Measurements from ENCODE around the gene ATP9A. TPM values are rescaled to one million over a fixed set of nuclear protein-coding genes. Genes with fewer than 3 reads are reported as not detected.
"Not testable (repeated sequence)": the region's sequence is repeated elsewhere in the genome, so short reads cannot be mapped to it uniquely, and the experiment has no call there.

Gene ATP9A, protein sequence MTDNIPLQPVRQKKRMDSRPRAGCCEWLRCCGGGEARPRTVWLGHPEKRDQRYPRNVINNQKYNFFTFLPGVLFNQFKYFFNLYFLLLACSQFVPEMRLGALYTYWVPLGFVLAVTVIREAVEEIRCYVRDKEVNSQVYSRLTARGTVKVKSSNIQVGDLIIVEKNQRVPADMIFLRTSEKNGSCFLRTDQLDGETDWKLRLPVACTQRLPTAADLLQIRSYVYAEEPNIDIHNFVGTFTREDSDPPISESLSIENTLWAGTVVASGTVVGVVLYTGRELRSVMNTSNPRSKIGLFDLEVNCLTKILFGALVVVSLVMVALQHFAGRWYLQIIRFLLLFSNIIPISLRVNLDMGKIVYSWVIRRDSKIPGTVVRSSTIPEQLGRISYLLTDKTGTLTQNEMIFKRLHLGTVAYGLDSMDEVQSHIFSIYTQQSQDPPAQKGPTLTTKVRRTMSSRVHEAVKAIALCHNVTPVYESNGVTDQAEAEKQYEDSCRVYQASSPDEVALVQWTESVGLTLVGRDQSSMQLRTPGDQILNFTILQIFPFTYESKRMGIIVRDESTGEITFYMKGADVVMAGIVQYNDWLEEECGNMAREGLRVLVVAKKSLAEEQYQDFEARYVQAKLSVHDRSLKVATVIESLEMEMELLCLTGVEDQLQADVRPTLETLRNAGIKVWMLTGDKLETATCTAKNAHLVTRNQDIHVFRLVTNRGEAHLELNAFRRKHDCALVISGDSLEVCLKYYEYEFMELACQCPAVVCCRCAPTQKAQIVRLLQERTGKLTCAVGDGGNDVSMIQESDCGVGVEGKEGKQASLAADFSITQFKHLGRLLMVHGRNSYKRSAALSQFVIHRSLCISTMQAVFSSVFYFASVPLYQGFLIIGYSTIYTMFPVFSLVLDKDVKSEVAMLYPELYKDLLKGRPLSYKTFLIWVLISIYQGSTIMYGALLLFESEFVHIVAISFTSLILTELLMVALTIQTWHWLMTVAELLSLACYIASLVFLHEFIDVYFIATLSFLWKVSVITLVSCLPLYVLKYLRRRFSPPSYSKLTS
- total RNA-seq, result 10 to 100 TPM; 16.8 to 24.6 TPM

DNA sequence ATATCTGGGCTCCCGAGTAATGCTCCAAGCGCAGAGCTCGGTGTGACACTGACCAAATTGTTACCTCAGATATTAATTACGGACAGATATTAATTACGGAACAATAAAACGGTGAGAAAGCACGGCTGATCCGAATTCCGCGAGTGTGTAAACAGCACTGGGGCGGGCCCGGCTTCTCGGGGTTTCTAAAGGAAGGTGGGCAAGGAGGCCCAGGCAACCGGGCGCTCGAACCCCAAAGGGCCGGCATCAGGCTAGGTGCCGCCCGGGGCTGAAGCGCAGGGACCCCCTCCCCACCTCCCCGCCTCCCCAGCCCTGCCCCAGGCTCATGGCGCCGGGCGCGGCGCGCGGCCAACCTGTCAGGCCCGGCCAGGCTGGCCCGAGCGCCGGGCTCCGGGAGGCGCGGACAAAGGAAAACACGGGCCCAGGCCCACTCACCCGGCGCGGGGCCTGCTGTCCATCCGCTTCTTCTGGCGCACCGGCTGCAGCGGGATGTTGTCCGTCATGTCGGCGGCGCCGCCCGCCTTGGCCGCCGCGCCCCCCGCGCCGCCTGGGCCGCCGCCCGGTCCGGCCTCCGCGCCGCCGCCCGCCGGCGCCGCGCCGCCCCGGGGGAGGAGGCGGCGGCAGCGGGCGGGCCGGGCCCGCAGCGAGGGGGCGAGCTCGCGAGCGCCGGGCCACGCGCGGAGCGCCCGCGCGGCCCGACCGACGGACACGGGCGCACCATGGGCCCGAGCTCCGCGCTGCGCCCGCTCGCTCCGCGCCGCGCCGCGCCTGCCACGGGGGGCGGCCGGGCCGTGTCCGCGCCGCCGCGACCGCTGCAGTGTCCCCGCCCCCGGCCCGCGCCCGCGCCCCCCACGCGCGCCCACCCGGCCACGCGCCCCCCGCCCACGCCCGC lies at the start of gene ATP9A:
TSS of gene ATP9A (minus strand) at position 524 of the 892 bp plus-strand sequence. CDS start at position 503, 21 bp downstream.
- peak; percentile 43 for ATAC-seq
- DNase-seq, result peak; percentile 37 to 57 (median 42)
- no peaks in the 10 kb centered on the region for H3K4me1 ChIP-seq
- H3K27ac ChIP-seq, result peak within 1 kb of the TSS; percentile 37 to 86 (median 78)
- intact Hi-C loops (cut with DNase I), result no loop called here
- H3K4me3 ChIP-seq, result peak within 1 kb of the TSS; percentile 78 to 84
- H3K9me3 ChIP-seq, result no peaks in the 10 kb centered on the region
- H3K27me3 ChIP-seq, result no peaks in the 10 kb centered on the region
- H3K36me3 ChIP-seq (replicated peaks in 1 of 2; ENCODE audit: insufficient read depth in 1 of 2, low read depth in 2 of 2), result no peaks in the 10 kb centered on the region
- TF ChIP-seq, protein P1, sequence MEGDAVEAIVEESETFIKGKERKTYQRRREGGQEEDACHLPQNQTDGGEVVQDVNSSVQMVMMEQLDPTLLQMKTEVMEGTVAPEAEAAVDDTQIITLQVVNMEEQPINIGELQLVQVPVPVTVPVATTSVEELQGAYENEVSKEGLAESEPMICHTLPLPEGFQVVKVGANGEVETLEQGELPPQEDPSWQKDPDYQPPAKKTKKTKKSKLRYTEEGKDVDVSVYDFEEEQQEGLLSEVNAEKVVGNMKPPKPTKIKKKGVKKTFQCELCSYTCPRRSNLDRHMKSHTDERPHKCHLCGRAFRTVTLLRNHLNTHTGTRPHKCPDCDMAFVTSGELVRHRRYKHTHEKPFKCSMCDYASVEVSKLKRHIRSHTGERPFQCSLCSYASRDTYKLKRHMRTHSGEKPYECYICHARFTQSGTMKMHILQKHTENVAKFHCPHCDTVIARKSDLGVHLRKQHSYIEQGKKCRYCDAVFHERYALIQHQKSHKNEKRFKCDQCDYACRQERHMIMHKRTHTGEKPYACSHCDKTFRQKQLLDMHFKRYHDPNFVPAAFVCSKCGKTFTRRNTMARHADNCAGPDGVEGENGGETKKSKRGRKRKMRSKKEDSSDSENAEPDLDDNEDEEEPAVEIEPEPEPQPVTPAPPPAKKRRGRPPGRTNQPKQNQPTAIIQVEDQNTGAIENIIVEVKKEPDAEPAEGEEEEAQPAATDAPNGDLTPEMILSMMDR (IDR thresholded peaks at IDR 0.05), result no peak
- peak in 1 of 3 donors; percentile 15 for TF ChIP-seq POLR2A (IDR thresholded peaks at IDR 0.05)
- WGBS, 2 donors, result 0% methylated on average over 12 to 42 of the region's 131 CpGs

DNA sequence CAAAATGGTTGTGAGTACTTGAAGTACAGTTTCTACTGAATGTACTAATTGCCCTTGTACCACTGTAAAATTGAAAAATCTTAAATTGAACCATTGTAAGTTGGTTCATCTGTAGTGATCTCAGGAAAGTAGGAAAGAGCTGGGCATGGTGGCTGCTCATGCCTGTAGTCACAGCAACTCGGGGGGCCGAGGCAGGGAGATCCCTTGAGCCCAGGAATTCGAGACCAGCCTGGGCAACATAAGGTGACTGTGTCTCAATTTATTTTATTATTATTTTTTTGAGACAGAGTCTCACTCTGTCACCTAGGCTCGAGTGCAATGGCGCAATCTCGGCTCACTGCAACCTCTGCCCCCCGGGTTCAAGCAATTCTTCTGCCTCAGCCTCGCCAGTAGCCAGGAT lies 48.7 kb upstream of the ATP9A start:
- H3K4me3 ChIP-seq; H3K27ac ChIP-seq; DNase-seq; intact Hi-C loops (cut with DNase I); H3K27me3 ChIP-seq; H3K4me1 ChIP-seq; ATAC-seq; H3K36me3 ChIP-seq (replicated peaks in 1 of 2; ENCODE audit: insufficient read depth in 1 of 2, low read depth in 2 of 2); H3K9me3 ChIP-seq: not testable (repeated sequence)
- WGBS, 2 donors, result 76 to 91% methylated on average over 8 of the region's 8 CpGs

DNA sequence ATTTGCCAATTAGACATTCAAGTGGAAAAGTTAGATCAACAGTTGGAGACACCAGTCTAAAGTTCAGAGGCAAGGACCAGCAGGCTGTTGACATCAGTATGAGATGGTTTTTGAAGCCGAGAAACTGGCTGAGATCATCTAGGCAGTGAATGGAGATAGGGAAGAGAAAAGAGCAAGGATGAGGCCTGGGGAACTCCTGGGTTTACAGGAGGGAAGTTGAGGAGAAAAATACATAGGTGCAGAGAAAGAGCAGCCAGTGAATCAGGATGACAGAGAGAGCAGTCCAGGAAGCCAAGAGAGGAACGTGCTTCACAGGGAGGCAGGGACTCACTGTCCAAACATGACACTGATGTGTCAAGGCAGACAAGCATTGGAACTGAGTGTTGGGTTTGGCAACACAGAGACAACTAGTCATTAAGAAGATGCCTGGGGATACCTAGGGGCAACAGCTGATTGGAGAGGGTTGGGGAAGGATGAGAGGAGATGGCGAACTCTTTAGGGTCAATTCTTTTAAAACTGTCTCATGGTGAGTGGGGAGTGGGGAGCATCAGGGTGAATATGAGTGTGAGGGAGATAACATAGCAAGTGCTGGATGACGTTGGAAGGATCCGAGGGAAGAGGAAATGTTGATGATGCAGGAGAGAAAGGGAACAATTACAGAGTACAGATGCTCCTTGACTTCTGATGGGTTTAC lies 47.3 kb upstream of the ATP9A start:
- Histone ChIP-seq H3K4me3 (no peak overlapping the region), H3K36me3 (replicated peaks in 1 of 2; ENCODE audit: insufficient read depth in 1 of 2, low read depth in 2 of 2) (no peaks in the 10 kb centered on the region)
- TF ChIP-seq, protein P1 (IDR thresholded peaks at IDR 0.05), result no peak
- no peak for TF ChIP-seq POLR2A (IDR thresholded peaks at IDR 0.05)

DNA sequence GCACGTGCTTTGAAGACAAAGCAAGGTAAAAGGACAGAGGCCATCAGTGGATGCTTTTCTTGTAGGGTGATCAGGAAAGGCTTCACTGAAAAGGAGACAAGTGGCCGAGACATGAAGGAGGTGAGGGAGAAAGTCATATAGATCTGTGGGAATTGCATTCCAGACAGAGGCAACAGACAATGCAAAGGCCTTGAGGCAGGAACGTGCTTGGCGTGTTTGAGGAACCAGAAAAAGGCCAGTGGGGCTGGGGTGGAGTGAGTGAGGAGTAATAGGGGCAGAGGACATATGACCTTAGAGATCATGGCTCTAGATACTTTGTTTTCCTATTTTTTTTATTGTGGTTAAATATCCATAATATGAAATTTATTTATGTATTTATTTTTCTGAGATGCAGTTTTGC lies 44.7 kb upstream of the ATP9A start:
- DNase-seq, result no peak
- ATAC-seq, result no peak
- Histone ChIP-seq H3K4me1 (no peaks in the 10 kb centered on the region), H3K27me3 (no peaks in the 10 kb centered on the region), H3K4me3 (no peak overlapping the region), H3K9me3 (no peaks in the 10 kb centered on the region), H3K36me3 (replicated peaks in 1 of 2; ENCODE audit: insufficient read depth in 1 of 2, low read depth in 2 of 2) (no peaks in the 10 kb centered on the region), H3K27ac (no peak overlapping the region)
- intact Hi-C loops (cut with DNase I), result no loop called here
- TF ChIP-seq, protein P1 (IDR thresholded peaks at IDR 0.05), result no peak
- no peak for TF ChIP-seq POLR2A (IDR thresholded peaks at IDR 0.05)
- WGBS, 2 donors, result 69 to 81% methylated on average over 4 of the region's 4 CpGs

More for the DNA sequence above, 47.3 kb upstream of the ATP9A start:
- DNase-seq (no peak), ATAC-seq (no peak)
- 55 to 56% methylated on average over 5 of the region's 5 CpGs for WGBS, 2 donors
- intact Hi-C loops (cut with DNase I), result no loop called here
- Histone ChIP-seq H3K4me1 (no peaks in the 10 kb centered on the region), H3K27ac (no peak overlapping the region), H3K9me3 (no peaks in the 10 kb centered on the region), H3K27me3 (no peaks in the 10 kb centered on the region)

Data from body of pancreas (tissue), 4 donors.